GM12891 (cell line): ENCODE data around the gene SERPINA4.

Experiments used
- PAX5 ChIP-seq: IDR thresholded peaks from 2 replicates; pipeline ENCODE4 v1.6.1; 2011; ENCODE audit warnings: low read length, moderate library complexity, mild to moderate bottlenecking; ENCODE audit not compliant: insufficient read depth, severe bottlenecking
- POLR2A ChIP-seq: IDR thresholded peaks from 2 replicates; pipeline ENCODE4 v1.6.1; 2011; ENCODE audit warnings: low read depth, low read length, control low read depth
- POLR2AphosphoS5 ChIP-seq: IDR thresholded peaks from 2 replicates; pipeline ENCODE4 v1.6.1; 2011; ENCODE audit warnings: low read depth, low read length, control low read depth
- SPI1 ChIP-seq: IDR thresholded peaks from 2 replicates; pipeline ENCODE4 v1.6.1; 2011; ENCODE audit warnings: low read depth, low read length, control low read depth

DNA sequence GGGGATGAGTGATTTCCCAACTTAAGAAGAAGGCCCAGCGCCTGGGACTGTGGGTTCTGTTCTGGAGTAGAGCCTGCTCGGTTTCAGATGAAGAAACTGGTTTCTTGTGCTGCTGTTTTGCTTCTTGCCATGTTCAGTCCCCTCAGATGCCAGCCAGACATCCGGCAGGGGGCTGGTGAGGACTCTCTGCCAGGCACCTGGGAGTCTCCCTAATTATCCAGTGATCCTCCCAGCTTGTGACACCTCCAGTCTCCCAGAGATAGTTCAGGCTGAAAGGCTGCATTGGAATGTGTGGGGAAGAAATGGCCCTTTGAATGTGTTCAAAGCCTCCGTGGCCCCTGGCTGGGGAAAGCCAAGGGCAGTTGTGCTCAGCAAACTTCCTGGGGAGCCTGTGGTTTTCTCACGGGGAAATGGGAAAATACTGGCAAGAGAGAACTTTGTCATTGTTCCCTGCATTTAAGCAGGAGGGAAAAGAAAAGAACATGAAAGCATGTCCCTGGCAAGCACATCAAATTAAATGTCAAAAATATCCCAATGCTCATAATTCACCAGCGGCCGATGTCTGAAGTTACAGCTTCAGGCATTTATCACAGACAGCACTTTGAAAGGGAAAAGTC lies 43.5 kb upstream of the SERPINA4 start:
- TF ChIP-seq SPI1 (no peak), POLR2A (no peak), PAX5 (no peak), POLR2AphosphoS5 (no peak)
